Gastrocnemius medialis (tissue), 4 donors: ENCODE measurements around the gene IL34. TPM values are rescaled to one million over a fixed set of nuclear protein-coding genes. Genes with fewer than 3 reads are reported as not detected.
A peak's percentile ranks its signal among the peaks of the same experiment; 100 is the strongest.

Source experiments
- ATAC-seq, 2 donors: fragments of 150-250 bp; one replicate each; pipeline ENCODE4 v1.9.1; 2016
- DNase-seq, 2 donors: peaks; one replicate each; pipeline ENCODE4 v3.0.0-alpha.2; 2019
- H3K27ac ChIP-seq, 4 donors: fragments of 200-600 bp; sonication (generic); 1 replicate in 1 of 4; 2 replicates in 3 of 4; pipeline ENCODE4 v1.5.1; 2016 to 2018; ENCODE audit warnings: mild to moderate bottlenecking in 2 of 4, moderate library complexity in 1 of 4
- H3K27me3 ChIP-seq, 3 donors: fragments of 200-600 bp; sonication (generic) in 2 of 3; 1 replicate in 1 of 3; 2 replicates in 2 of 3; pipeline versions ENCODE4 v1.5.1 to v1.6.0; 2016 to 2019; ENCODE audit warnings: mild to moderate bottlenecking in 1 of 3, moderate library complexity in 1 of 3
- H3K36me3 ChIP-seq, 2 donors: fragments of 200-600 bp; sonication (generic) in 1 of 2; one replicate each; pipeline ENCODE4 v1.5.1; 2017 to 2018
- H3K4me1 ChIP-seq, 2 donors: fragments of 200-600 bp; sonication (generic) in 1 of 2; one replicate each; pipeline ENCODE4 v1.5.1; 2016 to 2017; ENCODE audit warnings: mild to moderate bottlenecking in 2 of 2
- H3K4me3 ChIP-seq, 4 donors: fragments of 200-600 bp; sonication (generic) in 3 of 4; 1 replicate in 1 of 4; 2 replicates in 3 of 4; pipeline ENCODE4 v1.5.1; 2016 to 2019; ENCODE audit warnings: mild to moderate bottlenecking in 2 of 4
- H3K9me3 ChIP-seq, 3 donors: fragments of 200-600 bp; sonication (generic) in 2 of 3; 1 replicate in 1 of 3; 2 replicates in 2 of 3; pipeline ENCODE4 v1.5.1; 2016 to 2019
- POLR2A ChIP-seq, 2 donors: fragments of 450-650 bp; IDR thresholded peaks; one replicate each; pipeline ENCODE4 v1.6.1; 2017; ENCODE audit warnings: antibody characterized with exemption in 2 of 2, mild to moderate bottlenecking in 2 of 2, moderate library complexity in 2 of 2
- in situ Hi-C, 4 donors: fragments of 200-750 bp; cut with MboI; loops; one replicate each; pipeline versions ENCODE4 v1.15.0 to v1.8.0; 2017; ENCODE audit warnings: low sequenced_read_pairs in 4 of 4
- intact Hi-C: fragments of 100-400 bp; cut with DNase I; formaldehyde crosslinking; loops from one replicate; pipeline ENCODE4 v1.15.1; 2023; ENCODE audit warnings: low total_unique reads
- total RNA-seq, 4 donors: library from RNA; depleted of rRNA; stranded (reverse); fragments of >200 nt; gene quantifications; one replicate each; pipeline versions ENCODE4 v1.1.0 to v1.2.3, GENCODE V29; 2016
- TF ChIP-seq, protein P1 (sequence below), 5 experiments: fragments of 450-650 bp in 3 of 5; fragments of 200-600 bp in 2 of 5; sonication (generic) in 2 of 5; IDR thresholded peaks in 4 of 5; conservative IDR thresholded peaks in 1 of 5; 1 replicate in 4 of 5; 2 replicates in 1 of 5; pipeline ENCODE4 v1.5.1; 2016 to 2019; ENCODE audit warnings: antibody characterized with exemption in 5 of 5, mild to moderate bottlenecking in 3 of 5, moderate library complexity in 3 of 5

Gene IL34
- total RNA-seq, 4 donors from 2014 or later, result 0.71 to 93.0 (median 22.1) TPM

DNA sequence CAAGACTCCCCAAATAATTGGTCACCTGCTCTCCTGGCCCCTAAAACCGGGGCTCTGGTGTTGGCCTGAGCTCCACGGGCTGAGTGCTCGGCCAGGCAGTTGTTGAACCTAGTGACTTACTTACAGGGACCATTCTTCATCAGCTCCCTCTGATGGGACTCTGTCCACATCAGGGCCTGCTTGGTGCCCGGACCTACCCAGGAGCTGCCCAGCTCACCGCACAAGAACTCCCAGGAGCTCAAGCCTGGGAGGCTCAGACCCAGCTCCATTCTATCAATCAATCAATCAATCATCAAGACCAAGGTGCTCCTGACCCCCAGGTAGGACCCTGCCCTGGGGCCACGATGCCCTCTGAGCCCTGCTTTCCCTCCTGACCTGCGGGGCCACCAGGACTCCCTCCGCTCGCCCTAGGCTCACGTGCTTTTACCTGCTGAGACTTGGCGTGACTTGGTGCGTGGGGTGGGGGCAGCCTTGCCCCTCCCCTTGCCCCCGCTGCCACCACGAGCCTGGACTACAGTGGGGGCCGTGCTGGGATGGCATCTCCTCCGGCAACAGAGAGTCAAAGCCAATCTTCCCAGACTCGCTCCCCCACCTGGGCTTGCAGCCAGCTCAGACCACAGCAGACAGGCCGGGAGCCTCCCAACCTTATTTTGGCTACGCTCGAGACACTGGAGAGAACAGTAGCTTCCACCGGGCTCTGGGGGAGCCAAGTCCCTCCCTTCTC is 15.7 kb downstream of the IL34 start:
- no peaks in the 10 kb centered on the region for H3K4me1 ChIP-seq
- no peaks in the 10 kb centered on the region for H3K27me3 ChIP-seq
- ATAC-seq (no peak), DNase-seq (no peak)
- H3K27ac ChIP-seq, result no peak overlapping the region
- peaks cover 0 to 41% of the 10 kb centered on the region in 2 donors for H3K36me3 ChIP-seq
- no peak overlapping the region for H3K4me3 ChIP-seq
- intact Hi-C loops, result no loop called here
- no peaks in the 10 kb centered on the region for H3K9me3 ChIP-seq
- in situ Hi-C loops, result loop anchor here in 2 of 4 donors (25.0 kb wide), 1 partner anchor 300 kb away; no protein-coding TSS in a partner anchor
- TF ChIP-seq, protein P1, sequence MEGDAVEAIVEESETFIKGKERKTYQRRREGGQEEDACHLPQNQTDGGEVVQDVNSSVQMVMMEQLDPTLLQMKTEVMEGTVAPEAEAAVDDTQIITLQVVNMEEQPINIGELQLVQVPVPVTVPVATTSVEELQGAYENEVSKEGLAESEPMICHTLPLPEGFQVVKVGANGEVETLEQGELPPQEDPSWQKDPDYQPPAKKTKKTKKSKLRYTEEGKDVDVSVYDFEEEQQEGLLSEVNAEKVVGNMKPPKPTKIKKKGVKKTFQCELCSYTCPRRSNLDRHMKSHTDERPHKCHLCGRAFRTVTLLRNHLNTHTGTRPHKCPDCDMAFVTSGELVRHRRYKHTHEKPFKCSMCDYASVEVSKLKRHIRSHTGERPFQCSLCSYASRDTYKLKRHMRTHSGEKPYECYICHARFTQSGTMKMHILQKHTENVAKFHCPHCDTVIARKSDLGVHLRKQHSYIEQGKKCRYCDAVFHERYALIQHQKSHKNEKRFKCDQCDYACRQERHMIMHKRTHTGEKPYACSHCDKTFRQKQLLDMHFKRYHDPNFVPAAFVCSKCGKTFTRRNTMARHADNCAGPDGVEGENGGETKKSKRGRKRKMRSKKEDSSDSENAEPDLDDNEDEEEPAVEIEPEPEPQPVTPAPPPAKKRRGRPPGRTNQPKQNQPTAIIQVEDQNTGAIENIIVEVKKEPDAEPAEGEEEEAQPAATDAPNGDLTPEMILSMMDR (IDR thresholded peaks at IDR 0.05 in 4 of 5, conservative IDR thresholded peaks at IDR 0.05 in 1 of 5), result no peak
- TF ChIP-seq POLR2A (IDR thresholded peaks at IDR 0.05), result no peak

- DNase-seq (no peak), ATAC-seq (no peak)
- peaks cover 0 to 49% of the 10 kb centered on the region in 2 donors for H3K36me3 ChIP-seq
- TF ChIP-seq POLR2A (IDR thresholded peaks at IDR 0.05), result no peak
- TF ChIP-seq, protein P1 (IDR thresholded peaks at IDR 0.05 in 4 of 5, conservative IDR thresholded peaks at IDR 0.05 in 1 of 5), result no peak
- in situ Hi-C loops (loop anchor here in 2 of 4 donors (25.0 kb wide), 1 partner anchor 301 kb away; no protein-coding TSS in a partner anchor), intact Hi-C loops (no loop called here)
- no peak overlapping the region for H3K27ac ChIP-seq
- no peaks in the 10 kb centered on the region for H3K9me3 ChIP-seq
- no peak overlapping the region for H3K4me3 ChIP-seq
- H3K27me3 ChIP-seq, result no peaks in the 10 kb centered on the region
- H3K4me1 ChIP-seq, result no peaks in the 10 kb centered on the region
Observed at GRCh38 chr16:70662991-70663523, 16.7 kb downstream of the IL34 start.

DNA sequence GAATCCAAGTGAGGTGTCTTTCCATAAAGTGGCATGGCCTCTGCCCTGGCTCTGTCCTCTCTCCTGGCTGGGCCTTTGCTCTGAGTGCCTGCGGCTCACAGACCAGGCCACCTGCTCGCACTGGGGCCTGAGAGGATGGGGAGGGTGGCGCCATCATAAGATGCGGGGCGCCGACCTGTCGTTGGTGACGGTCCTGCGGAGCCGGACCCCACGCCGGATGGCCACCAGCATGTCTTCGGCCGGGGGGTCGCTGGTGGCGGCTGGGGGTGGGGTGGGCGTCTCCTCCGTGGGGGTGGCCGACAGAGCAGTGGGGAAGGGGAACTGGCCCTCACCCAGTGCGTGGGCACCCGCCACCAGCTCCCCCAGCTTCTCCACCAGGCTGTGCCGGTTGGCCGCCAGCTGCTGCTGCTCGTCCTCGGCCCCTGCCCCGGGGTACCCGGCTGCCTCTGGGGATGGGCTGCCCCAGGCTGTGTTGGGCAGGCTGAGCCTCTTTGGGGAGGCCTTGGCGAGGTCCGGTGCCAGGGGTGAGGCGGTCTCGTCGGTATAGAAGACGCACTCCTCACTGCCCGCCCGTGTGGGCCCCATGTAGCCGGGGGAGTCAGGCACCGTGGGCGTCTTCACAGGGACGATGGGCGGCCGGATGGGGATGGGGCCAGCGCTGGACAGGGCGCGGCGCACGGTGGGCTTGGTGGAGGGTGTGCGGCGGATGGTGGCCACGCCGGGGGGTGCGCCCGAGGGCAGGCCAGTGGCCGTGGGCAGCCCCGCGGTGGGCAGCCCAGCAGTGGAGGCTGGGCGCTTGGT is 17.4 kb downstream of the IL34 start:
- peaks cover 0 to 56% of the 10 kb centered on the region in 2 donors for H3K36me3 ChIP-seq
- in situ Hi-C loops, result loop anchor here in 2 of 4 donors (25.0 kb wide), 1 partner anchor 301 kb away; no protein-coding TSS in a partner anchor
- TF ChIP-seq POLR2A (IDR thresholded peaks at IDR 0.05), result no peak
- TF ChIP-seq, protein P1 (IDR thresholded peaks at IDR 0.05 in 4 of 5, conservative IDR thresholded peaks at IDR 0.05 in 1 of 5), result no peak
- no peaks in the 10 kb centered on the region for H3K9me3 ChIP-seq
- DNase-seq (peak in 1 of 2 donors; percentile 1), ATAC-seq (no peak)
- H3K27me3 ChIP-seq, result no peaks in the 10 kb centered on the region
- intact Hi-C loops, result no loop called here
- no peaks in the 10 kb centered on the region for H3K4me1 ChIP-seq
- no peak overlapping the region for H3K27ac ChIP-seq
- no peak overlapping the region for H3K4me3 ChIP-seq

GRCh38 chr16:70664325-70665112 is 18.2 kb downstream of the IL34 start:
- intact Hi-C loops, result no loop called here
- ATAC-seq (no peak), DNase-seq (peak in 1 of 2 donors; percentile 1)
- no peak for TF ChIP-seq POLR2A (IDR thresholded peaks at IDR 0.05)
- TF ChIP-seq, protein P1 (IDR thresholded peaks at IDR 0.05 in 4 of 5, conservative IDR thresholded peaks at IDR 0.05 in 1 of 5), result no peak
- Histone ChIP-seq H3K9me3 (no peaks in the 10 kb centered on the region), H3K27ac (no peak overlapping the region), H3K27me3 (no peaks in the 10 kb centered on the region), H3K4me1 (no peaks in the 10 kb centered on the region), H3K36me3 (peaks cover 0 to 64% of the 10 kb centered on the region in 2 donors), H3K4me3 (no peak overlapping the region)
- in situ Hi-C loops, result loop anchor here in 2 of 4 donors (25.0 kb wide), 1 partner anchor 302 kb away; no protein-coding TSS in a partner anchor
